HL-60 (cell line): ENCODE data around the gene SLC28A2.
"Not testable (repeated sequence)": the region's sequence is repeated elsewhere in the genome, so short reads cannot be mapped to it uniquely, and the experiment has no call there.

ENCODE experiments used
- DNase-seq, 2 experiments: peaks; one replicate each; pipeline ENCODE4 v3.0.0-alpha.2; 2010 to 2020; ENCODE audit warnings: low read depth in 1 of 2, low spot score in 1 of 2
- H3K27ac ChIP-seq: fragments of 250-450 bp; sonication (Bioruptor Pico); replicated peaks from 2 replicates; pipeline ENCODE4 v1.5.1; 2020; ENCODE audit warnings: mild to moderate bottlenecking, moderate library complexity
- H3K27me3 ChIP-seq: fragments of 250-450 bp; sonication (Bioruptor Pico); 2 replicates; pipeline ENCODE4 v1.5.1; 2021; ENCODE audit warnings: mild to moderate bottlenecking, moderate library complexity; ENCODE audit not compliant: insufficient read depth, poor library complexity, severe bottlenecking
- H3K4me3 ChIP-seq: replicated peaks from 2 replicates; pipeline ENCODE4 v1.5.1; 2011; ENCODE audit warnings: mild to moderate bottlenecking, control low read depth, low read length; ENCODE audit not compliant: insufficient read depth
- CTCF ChIP-seq: IDR thresholded peaks from one replicate; pipeline ENCODE4 v1.5.1; 2011; ENCODE audit warnings: low read length, control low read depth, inconsistent platforms; ENCODE audit not compliant: insufficient read depth
- GABPA ChIP-seq: IDR thresholded peaks from 2 replicates; pipeline ENCODE4 v1.6.1; 2012; ENCODE audit warnings: low read depth
- POLR2AphosphoS5 ChIP-seq: IDR thresholded peaks from 2 replicates; pipeline ENCODE4 v1.6.1; 2012; ENCODE audit warnings: low read depth
- REST ChIP-seq: IDR thresholded peaks from 2 replicates; pipeline ENCODE4 v1.6.1; 2012; ENCODE audit warnings: low read depth; ENCODE audit not compliant: insufficient replicate concordance
- SPI1 ChIP-seq: IDR thresholded peaks from 2 replicates; pipeline ENCODE4 v1.6.1; 2012; ENCODE audit warnings: low read depth, mild to moderate bottlenecking, borderline replicate concordance

Gene SLC28A2

GRCh38 chr15:45306105-45306504, 54.1 kb downstream of the SLC28A2 start:
- DNase-seq = no peak
- no peaks in the 10 kb centered on the region for H3K27me3 ChIP-seq
- H3K27ac ChIP-seq = no peak overlapping the region
- no peak overlapping the region for H3K4me3 ChIP-seq
- no peak for TF ChIP-seq CTCF
- no peak for TF ChIP-seq GABPA
- no peak for TF ChIP-seq SPI1
- TF ChIP-seq REST = no peak
- no peak for TF ChIP-seq POLR2AphosphoS5

GRCh38 chr15:45307230-45307924, 55.3 kb downstream of the SLC28A2 start:
- DNase-seq = no peak
- no peak overlapping the region for H3K27ac ChIP-seq
- H3K27me3 ChIP-seq = no peaks in the 10 kb centered on the region
- no peak for TF ChIP-seq GABPA
- TF ChIP-seq POLR2AphosphoS5 = no peak
- TF ChIP-seq SPI1 = no peak
- no peak for TF ChIP-seq REST
- TF ChIP-seq CTCF = peak; percentile 16
- H3K4me3 ChIP-seq = no peak overlapping the region

GRCh38 chr15:45314117-45314516, 62.1 kb downstream of the SLC28A2 start:
- not testable (repeated sequence) for DNase-seq, H3K4me3 ChIP-seq, H3K27me3 ChIP-seq, H3K27ac ChIP-seq

GRCh38 chr15:45314960-45315359, 62.9 kb downstream of the SLC28A2 start:
- Histone ChIP-seq H3K27me3 (no peaks in the 10 kb centered on the region), H3K4me3 (no peak overlapping the region), H3K27ac (no peak overlapping the region)
- no peak for DNase-seq
- TF ChIP-seq SPI1 (no peak), GABPA (no peak), CTCF (no peak), POLR2AphosphoS5 (no peak), REST (no peak)
